ENCODE data around the gene LCP1.

Gene LCP1

DNA sequence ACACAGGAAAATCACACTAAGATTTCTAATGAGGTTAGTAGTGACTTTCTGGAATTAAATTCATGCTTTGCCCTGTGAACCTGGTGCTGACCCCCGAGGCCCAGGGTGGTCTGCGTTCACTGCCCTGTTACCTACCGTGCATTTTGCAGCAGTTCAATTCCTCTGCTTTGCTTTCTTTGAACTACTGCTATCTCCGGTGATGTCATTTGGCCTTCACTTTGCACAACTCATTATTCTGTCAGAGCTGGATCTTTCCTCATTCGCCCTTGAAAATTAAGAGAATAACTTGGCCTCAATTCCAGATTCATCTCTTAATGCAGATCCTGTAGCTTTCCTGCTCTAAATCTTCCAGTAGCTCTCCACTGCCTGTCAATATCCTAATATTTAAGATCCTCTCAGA is 21.0 kb upstream of the LCP1 start:
- Histone ChIP-seq H3K9ac (ENCODE audit: low read length) (no peak overlapping the region), H3K9me3 (ENCODE audit: control insufficient read depth, low read depth, low read length) (no peaks in the 10 kb centered on the region), H3K4me1 (ENCODE audit: control insufficient read depth, low read depth, low read length) (peaks cover 4% of the 10 kb centered on the region), H3K4me3 (ENCODE audit: low read length) (no peak overlapping the region), H3K27me3 (ENCODE audit: control insufficient read depth, insufficient read depth, low read length) (no peaks in the 10 kb centered on the region), H3K27ac (ENCODE audit: low read length) (no peak overlapping the region), H3K36me3 (ENCODE audit: control insufficient read depth, low read depth, low read length) (no peaks in the 10 kb centered on the region)

GRCh38 chr13:46202188-46202795 is 20.3 kb upstream of the LCP1 start:
- Histone ChIP-seq H3K4me3 (ENCODE audit: low read length) (no peak overlapping the region), H3K9ac (ENCODE audit: low read length) (no peak overlapping the region), H3K27me3 (ENCODE audit: control insufficient read depth, insufficient read depth, low read length) (no peaks in the 10 kb centered on the region), H3K36me3 (ENCODE audit: control insufficient read depth, low read depth, low read length) (no peaks in the 10 kb centered on the region), H3K9me3 (ENCODE audit: control insufficient read depth, low read depth, low read length) (no peaks in the 10 kb centered on the region), H3K27ac (ENCODE audit: low read length) (no peak overlapping the region), H3K4me1 (ENCODE audit: control insufficient read depth, low read depth, low read length) (no peaks in the 10 kb centered on the region)

GRCh38 chr13:46198696-46199193 is 16.8 kb upstream of the LCP1 start:
- no peaks in the 10 kb centered on the region for H3K27me3 ChIP-seq (ENCODE audit: control insufficient read depth, insufficient read depth, low read length)
- H3K9me3 ChIP-seq (ENCODE audit: control insufficient read depth, low read depth, low read length) = no peaks in the 10 kb centered on the region
- no peak overlapping the region for H3K9ac ChIP-seq (ENCODE audit: low read length)
- no peaks in the 10 kb centered on the region for H3K4me1 ChIP-seq (ENCODE audit: control insufficient read depth, low read depth, low read length)
- H3K4me3 ChIP-seq (ENCODE audit: low read length) = no peak overlapping the region
- H3K27ac ChIP-seq (ENCODE audit: low read length) = no peak overlapping the region
- no peaks in the 10 kb centered on the region for H3K36me3 ChIP-seq (ENCODE audit: control insufficient read depth, low read depth, low read length)

- no peaks in the 10 kb centered on the region for H3K36me3 ChIP-seq (ENCODE audit: control insufficient read depth, low read depth, low read length)
- H3K4me1 ChIP-seq (ENCODE audit: control insufficient read depth, low read depth, low read length) = no peaks in the 10 kb centered on the region
- H3K9me3 ChIP-seq (ENCODE audit: control insufficient read depth, low read depth, low read length) = no peaks in the 10 kb centered on the region
- no peak overlapping the region for H3K4me3 ChIP-seq (ENCODE audit: low read length)
- no peaks in the 10 kb centered on the region for H3K27me3 ChIP-seq (ENCODE audit: control insufficient read depth, insufficient read depth, low read length)
- no peak overlapping the region for H3K27ac ChIP-seq (ENCODE audit: low read length)
- H3K9ac ChIP-seq (ENCODE audit: low read length) = no peak overlapping the region
These were observed 15.5 kb upstream of the LCP1 start for GRCh38 chr13:46197299-46198048.

GRCh38 chr13:46195016-46195415 is 13.0 kb upstream of the LCP1 start:
- H3K27me3 ChIP-seq (ENCODE audit: control insufficient read depth, insufficient read depth, low read length) = no peaks in the 10 kb centered on the region
- H3K36me3 ChIP-seq (ENCODE audit: control insufficient read depth, low read depth, low read length) = no peaks in the 10 kb centered on the region
- no peaks in the 10 kb centered on the region for H3K9me3 ChIP-seq (ENCODE audit: control insufficient read depth, low read depth, low read length)
- H3K27ac ChIP-seq (ENCODE audit: low read length) = no peak overlapping the region
- H3K4me3 ChIP-seq (ENCODE audit: low read length) = no peak overlapping the region
- no peaks in the 10 kb centered on the region for H3K4me1 ChIP-seq (ENCODE audit: control insufficient read depth, low read depth, low read length)
- no peak overlapping the region for H3K9ac ChIP-seq (ENCODE audit: low read length)

- H3K27me3 ChIP-seq (ENCODE audit: control insufficient read depth, insufficient read depth, low read length) = no peaks in the 10 kb centered on the region
- H3K9me3 ChIP-seq (ENCODE audit: control insufficient read depth, low read depth, low read length) = no peaks in the 10 kb centered on the region
- H3K4me3 ChIP-seq (ENCODE audit: low read length) = no peak overlapping the region
- no peaks in the 10 kb centered on the region for H3K36me3 ChIP-seq (ENCODE audit: control insufficient read depth, low read depth, low read length)
- H3K27ac ChIP-seq (ENCODE audit: low read length) = no peak overlapping the region
- H3K4me1 ChIP-seq (ENCODE audit: control insufficient read depth, low read depth, low read length) = no peaks in the 10 kb centered on the region
- H3K9ac ChIP-seq (ENCODE audit: low read length) = no peak overlapping the region
These were observed 10.4 kb upstream of the LCP1 start for GRCh38 chr13:46192412-46192811.

DNA sequence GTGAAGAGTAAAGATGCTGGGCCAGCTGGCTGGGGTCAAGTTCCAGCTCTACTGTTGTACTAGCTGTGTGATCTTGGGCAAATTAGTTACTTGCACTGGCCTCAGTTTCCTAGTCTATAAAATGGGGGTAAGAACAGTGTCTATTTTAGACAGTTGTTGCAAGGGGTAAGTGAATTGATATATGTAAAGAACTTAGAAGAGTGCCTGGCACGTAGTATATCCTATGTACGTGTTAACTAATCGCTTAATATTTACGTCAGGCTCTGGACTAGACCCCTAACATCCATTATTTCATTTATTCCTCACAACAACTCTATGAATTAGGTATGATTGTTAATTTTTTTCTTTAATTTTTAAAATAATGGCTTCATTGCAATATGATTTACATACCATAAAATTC is 3.7 kb upstream of the LCP1 start:
- Histone ChIP-seq H3K9ac (ENCODE audit: low read length) (no peak overlapping the region), H3K36me3 (ENCODE audit: control insufficient read depth, low read depth, low read length) (no peaks in the 10 kb centered on the region), H3K9me3 (ENCODE audit: control insufficient read depth, low read depth, low read length) (no peaks in the 10 kb centered on the region), H3K27me3 (ENCODE audit: control insufficient read depth, insufficient read depth, low read length) (no peaks in the 10 kb centered on the region), H3K4me3 (ENCODE audit: low read length) (no peak overlapping the region), H3K4me1 (ENCODE audit: control insufficient read depth, low read depth, low read length) (no peaks in the 10 kb centered on the region), H3K27ac (ENCODE audit: low read length) (no peak overlapping the region)

DNA sequence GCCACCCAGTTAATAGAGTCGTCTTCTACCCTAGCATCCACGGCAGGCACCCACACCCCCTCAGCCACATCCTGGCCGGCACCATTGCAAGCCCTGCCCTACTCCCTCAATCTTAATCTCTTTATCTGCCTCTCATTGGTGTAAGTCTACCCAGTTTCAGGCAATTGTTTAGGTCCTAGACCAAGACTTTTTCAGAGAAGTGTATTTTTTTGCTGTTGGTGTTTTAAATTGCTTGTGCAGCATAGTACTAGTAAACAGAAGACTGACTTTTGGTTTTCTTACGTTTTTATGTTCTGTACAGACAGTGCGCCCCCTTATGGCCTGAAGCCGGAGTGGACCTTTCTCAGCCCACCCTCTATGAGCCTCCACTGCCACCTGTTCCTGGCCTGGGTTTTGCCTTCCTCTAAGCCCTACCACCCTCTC is 2.3 kb upstream of the LCP1 start:
- Histone ChIP-seq H3K27me3 (ENCODE audit: control insufficient read depth, insufficient read depth, low read length) (no peaks in the 10 kb centered on the region), H3K4me1 (ENCODE audit: control insufficient read depth, low read depth, low read length) (no peaks in the 10 kb centered on the region), H3K9ac (ENCODE audit: low read length) (no peak overlapping the region), H3K36me3 (ENCODE audit: control insufficient read depth, low read depth, low read length) (no peaks in the 10 kb centered on the region), H3K27ac (ENCODE audit: low read length) (no peak overlapping the region), H3K4me3 (ENCODE audit: low read length) (no peak overlapping the region), H3K9me3 (ENCODE audit: control insufficient read depth, low read depth, low read length) (no peaks in the 10 kb centered on the region)

DNA sequence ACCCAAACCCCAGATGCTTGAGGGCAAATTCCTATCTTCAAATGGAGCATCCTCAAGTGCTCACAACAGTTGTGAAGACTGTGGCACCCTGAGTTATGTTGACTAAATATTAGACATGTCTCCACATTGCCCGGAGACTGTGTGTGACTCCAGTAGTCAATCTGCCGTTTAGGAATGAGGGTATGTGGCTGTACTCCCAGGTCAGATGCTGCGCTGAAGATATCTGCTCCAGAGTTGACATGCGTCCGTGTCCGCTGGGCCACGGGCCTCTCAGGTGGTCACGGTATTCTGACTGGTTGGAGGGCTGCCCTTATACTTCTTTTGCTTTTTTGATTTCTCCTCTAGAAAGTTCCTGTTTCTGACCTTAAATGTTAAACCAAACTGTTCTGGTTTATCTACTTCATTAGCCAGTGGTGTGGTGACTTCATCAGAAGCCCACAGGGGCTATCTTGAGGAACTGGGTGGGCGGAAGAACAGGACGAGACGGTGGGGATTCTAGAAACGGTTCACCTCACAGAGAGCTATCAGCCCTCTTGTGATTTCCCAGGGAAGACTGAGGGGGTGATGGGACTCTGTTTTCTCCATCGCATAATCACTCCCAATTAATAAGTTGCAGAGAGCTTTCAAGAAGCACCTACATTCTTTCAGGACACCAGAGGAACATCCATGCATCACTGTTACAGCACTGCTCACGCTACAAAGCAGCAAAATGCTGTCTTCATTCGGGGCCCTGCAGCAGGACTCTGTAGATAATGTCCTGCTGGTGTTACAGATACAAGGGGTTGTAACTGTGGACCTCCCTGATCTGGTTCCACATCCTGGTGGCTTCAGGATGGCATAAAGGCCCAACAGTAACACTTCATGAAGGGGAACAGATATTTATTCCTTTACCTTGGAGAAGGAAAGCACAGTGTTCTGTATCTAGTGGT is 1.3 kb upstream of the LCP1 start:
- Histone ChIP-seq H3K27ac (ENCODE audit: low read length) (no peak overlapping the region), H3K27me3 (ENCODE audit: control insufficient read depth, insufficient read depth, low read length) (no peaks in the 10 kb centered on the region), H3K4me3 (ENCODE audit: low read length) (no peak overlapping the region), H3K9me3 (ENCODE audit: control insufficient read depth, low read depth, low read length) (no peaks in the 10 kb centered on the region), H3K9ac (ENCODE audit: low read length) (no peak overlapping the region), H3K4me1 (ENCODE audit: control insufficient read depth, low read depth, low read length) (no peaks in the 10 kb centered on the region), H3K36me3 (ENCODE audit: control insufficient read depth, low read depth, low read length) (no peaks in the 10 kb centered on the region)

- Histone ChIP-seq H3K27me3 (ENCODE audit: control insufficient read depth, insufficient read depth, low read length) (no peaks in the 10 kb centered on the region), H3K4me3 (ENCODE audit: low read length) (no peak overlapping the region), H3K27ac (ENCODE audit: low read length) (no peak overlapping the region), H3K9ac (ENCODE audit: low read length) (no peak overlapping the region), H3K36me3 (ENCODE audit: control insufficient read depth, low read depth, low read length) (no peaks in the 10 kb centered on the region), H3K9me3 (ENCODE audit: control insufficient read depth, low read depth, low read length) (no peaks in the 10 kb centered on the region), H3K4me1 (ENCODE audit: control insufficient read depth, low read depth, low read length) (no peaks in the 10 kb centered on the region)
These were observed 507 bp upstream of the LCP1 start for GRCh38 chr13:46182491-46182877.

GRCh38 chr13:46181377-46181839 is 569 bp downstream of the LCP1 start:
- Histone ChIP-seq H3K4me3 (ENCODE audit: low read length) (no peak overlapping the region), H3K27ac (ENCODE audit: low read length) (no peak overlapping the region), H3K9me3 (ENCODE audit: control insufficient read depth, low read depth, low read length) (no peaks in the 10 kb centered on the region), H3K9ac (ENCODE audit: low read length) (no peak overlapping the region), H3K27me3 (ENCODE audit: control insufficient read depth, insufficient read depth, low read length) (no peaks in the 10 kb centered on the region), H3K4me1 (ENCODE audit: control insufficient read depth, low read depth, low read length) (no peaks in the 10 kb centered on the region), H3K36me3 (ENCODE audit: control insufficient read depth, low read depth, low read length) (no peaks in the 10 kb centered on the region)

Measured in iPS-18a (cell line).